DMS79 (cell line): ENCODE results near the gene KCNG2.

ENCODE experiments used
- DNase-seq: peaks from one replicate; lab custom pipeline; 2025; lab: John Stamatoyannopoulos, UW

Gene KCNG2

GRCh38 chr18:79926715-79927606 lies 129.2 kb downstream of the KCNG2 start:
- peak; percentile 15 for DNase-seq

- no peak for DNase-seq
Observed at GRCh38 chr18:79927607-79928562, 130.1 kb downstream of the KCNG2 start.

GRCh38 chr18:79928563-79928960 lies 130.8 kb downstream of the KCNG2 start:
- DNase-seq = no peak

- no peak for DNase-seq
Observed at GRCh38 chr18:79930020-79930642, 132.4 kb downstream of the KCNG2 start.

GRCh38 chr18:79931475-79931874 lies 133.7 kb downstream of the KCNG2 start:
- DNase-seq = no peak

GRCh38 chr18:79932907-79933306 lies 135.2 kb downstream of the KCNG2 start:
- no peak for DNase-seq

- no peak for DNase-seq
Observed at GRCh38 chr18:79933765-79934164, 136.0 kb downstream of the KCNG2 start.

- no peak for DNase-seq
Observed at GRCh38 chr18:79934311-79935097, 136.8 kb downstream of the KCNG2 start.

GRCh38 chr18:79935098-79935480 lies 137.4 kb downstream of the KCNG2 start:
- DNase-seq = no peak

- DNase-seq = no peak
Observed at GRCh38 chr18:79935499-79935898, 137.8 kb downstream of the KCNG2 start.

- DNase-seq = no peak
Observed at GRCh38 chr18:79935925-79936324, 138.2 kb downstream of the KCNG2 start.

- no peak for DNase-seq
Observed at GRCh38 chr18:79936641-79937040, 138.9 kb downstream of the KCNG2 start.

- no peak for DNase-seq
Observed at GRCh38 chr18:79937103-79937860, 139.5 kb downstream of the KCNG2 start.

- DNase-seq = no peak
Observed at GRCh38 chr18:79938196-79938595, 140.5 kb downstream of the KCNG2 start.

- DNase-seq = no peak
Observed at GRCh38 chr18:79939096-79939495, 141.4 kb downstream of the KCNG2 start.

- no peak for DNase-seq
Observed at GRCh38 chr18:79940126-79940813, 142.5 kb downstream of the KCNG2 start.

GRCh38 chr18:79940814-79941472 lies 143.2 kb downstream of the KCNG2 start:
- DNase-seq = no peak

- no peak for DNase-seq
Observed at GRCh38 chr18:79941473-79942119, 143.9 kb downstream of the KCNG2 start.

- no peak for DNase-seq
Observed at GRCh38 chr18:79942211-79942610, 144.5 kb downstream of the KCNG2 start.
